Osteoblast (primary cell): ENCODE results near the gene PCED1A. TPM values are rescaled to one million over a fixed set of nuclear protein-coding genes. Genes with fewer than 3 reads are reported as not detected.

Experiments used
- DNase-seq: peaks from one replicate; pipeline ENCODE4 v3.0.0; 2011; ENCODE audit warnings: low spot score, mixed read lengths; ENCODE audit not compliant: insufficient read length; ENCODE audit errors: missing footprints
- H2AFZ ChIP-seq: 2 replicates; pipeline ENCODE4 v1.6.0; 2011; ENCODE audit warnings: mild to moderate bottlenecking, low read length
- H3K27ac ChIP-seq: 2 replicates; pipeline ENCODE4 v1.5.1; 2011; ENCODE audit warnings: mild to moderate bottlenecking, low read depth, low read length, moderate library complexity
- H3K27me3 ChIP-seq: 2 replicates; pipeline ENCODE4 v1.6.0; 2012; ENCODE audit warnings: mild to moderate bottlenecking, control low read depth, inconsistent platforms, low read length, moderate library complexity; ENCODE audit not compliant: insufficient read depth
- H3K36me3 ChIP-seq: 2 replicates; pipeline ENCODE4 v1.5.1; 2011; ENCODE audit warnings: mild to moderate bottlenecking, low read length, control low read depth, moderate library complexity; ENCODE audit not compliant: insufficient read depth
- H3K4me1 ChIP-seq: 2 replicates; pipeline ENCODE4 v1.5.1; 2011; ENCODE audit warnings: mild to moderate bottlenecking, low read length, control low read depth, moderate library complexity; ENCODE audit not compliant: insufficient read depth
- H3K4me2 ChIP-seq: 2 replicates; pipeline ENCODE4 v1.6.0; 2011; ENCODE audit warnings: mild to moderate bottlenecking, low read length; ENCODE audit not compliant: insufficient read depth
- H3K4me3 ChIP-seq: fragments of 200-600 bp; sonication (generic); 3 replicates; pipeline ENCODE4 v1.5.1; 2012; ENCODE audit warnings: mild to moderate bottlenecking, low read length, inconsistent platforms; ENCODE audit not compliant: insufficient read depth
- H3K79me2 ChIP-seq: 2 replicates; pipeline ENCODE4 v1.6.0; 2012; ENCODE audit warnings: mild to moderate bottlenecking, low read length, control low read depth, inconsistent platforms; ENCODE audit not compliant: insufficient read depth
- H3K9me3 ChIP-seq: 2 replicates; pipeline ENCODE4 v1.5.1; 2011; ENCODE audit warnings: low read depth, low read length, control low read depth
- H4K20me1 ChIP-seq: 2 replicates; pipeline ENCODE4 v1.6.0; 2012; ENCODE audit warnings: mild to moderate bottlenecking, low read length, control low read depth; ENCODE audit not compliant: insufficient read depth
- total RNA-seq: library from RNA; depleted of rRNA; stranded (reverse); fragments of >200 nt; gene quantifications from 2 replicates; pipeline ENCODE4 v1.2.3, GENCODE V29; 2012
- TF ChIP-seq, protein P1 (sequence below): IDR thresholded peaks from 2 replicates; pipeline ENCODE4 v1.5.1; 2011; ENCODE audit warnings: mild to moderate bottlenecking, low read depth, low read length, moderate library complexity; ENCODE audit errors: extremely low read depth

The PCED1A gene
- total RNA-seq, 1 donor, result 24.2 TPM

DNA sequence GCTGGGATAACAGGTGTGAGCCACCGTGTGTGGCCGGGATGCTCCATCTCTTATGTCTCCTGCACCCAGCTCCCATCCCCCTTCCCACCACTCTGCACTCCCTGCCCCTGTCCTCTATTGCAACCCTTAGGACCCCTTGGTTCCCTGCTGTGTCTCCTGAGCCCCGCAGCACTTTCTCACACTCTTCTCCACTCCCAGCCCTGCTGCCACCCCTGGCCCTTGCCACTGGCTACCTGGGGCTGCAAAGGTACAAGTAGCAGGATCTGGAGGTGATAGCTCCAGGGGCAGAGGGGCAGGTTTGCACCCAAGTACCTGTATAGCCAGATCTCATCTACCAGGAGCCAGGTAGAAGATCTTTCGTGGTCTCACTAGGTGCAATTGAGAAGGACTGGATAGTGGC is 33.4 kb downstream of the PCED1A start:
- Histone ChIP-seq H3K9me3 (peaks cover under 1% of the 10 kb centered on the region), H3K4me3 (no peak overlapping the region), H3K4me1 (peaks cover 4% of the 10 kb centered on the region), H3K4me2 (no peak overlapping the region), H4K20me1 (no peaks in the 10 kb centered on the region), H3K36me3 (no peaks in the 10 kb centered on the region), H3K27ac (no peak overlapping the region), H3K79me2 (no peaks in the 10 kb centered on the region), H2AFZ (no peak overlapping the region), H3K27me3 (peaks cover 55% of the 10 kb centered on the region)
- TF ChIP-seq, protein P1, sequence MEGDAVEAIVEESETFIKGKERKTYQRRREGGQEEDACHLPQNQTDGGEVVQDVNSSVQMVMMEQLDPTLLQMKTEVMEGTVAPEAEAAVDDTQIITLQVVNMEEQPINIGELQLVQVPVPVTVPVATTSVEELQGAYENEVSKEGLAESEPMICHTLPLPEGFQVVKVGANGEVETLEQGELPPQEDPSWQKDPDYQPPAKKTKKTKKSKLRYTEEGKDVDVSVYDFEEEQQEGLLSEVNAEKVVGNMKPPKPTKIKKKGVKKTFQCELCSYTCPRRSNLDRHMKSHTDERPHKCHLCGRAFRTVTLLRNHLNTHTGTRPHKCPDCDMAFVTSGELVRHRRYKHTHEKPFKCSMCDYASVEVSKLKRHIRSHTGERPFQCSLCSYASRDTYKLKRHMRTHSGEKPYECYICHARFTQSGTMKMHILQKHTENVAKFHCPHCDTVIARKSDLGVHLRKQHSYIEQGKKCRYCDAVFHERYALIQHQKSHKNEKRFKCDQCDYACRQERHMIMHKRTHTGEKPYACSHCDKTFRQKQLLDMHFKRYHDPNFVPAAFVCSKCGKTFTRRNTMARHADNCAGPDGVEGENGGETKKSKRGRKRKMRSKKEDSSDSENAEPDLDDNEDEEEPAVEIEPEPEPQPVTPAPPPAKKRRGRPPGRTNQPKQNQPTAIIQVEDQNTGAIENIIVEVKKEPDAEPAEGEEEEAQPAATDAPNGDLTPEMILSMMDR, result no peak
- DNase-seq, result no peak

DNA sequence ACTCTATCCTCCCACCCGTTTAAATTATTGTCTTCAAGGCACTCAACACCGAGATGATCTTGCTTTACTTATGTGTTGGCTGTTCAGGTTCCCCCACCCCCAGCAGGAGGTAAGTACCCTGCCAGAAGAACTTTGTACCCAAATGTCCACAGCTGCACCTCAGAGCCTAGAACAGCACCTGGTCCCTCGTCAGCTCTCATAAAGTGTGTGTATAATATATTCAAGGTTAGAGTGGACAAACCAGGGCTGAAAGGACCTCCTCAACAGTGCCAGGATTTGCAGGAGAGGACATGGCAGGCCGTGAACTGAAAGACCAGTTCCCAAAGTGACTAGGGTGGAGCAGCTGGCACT is 34.1 kb downstream of the PCED1A start:
- peaks cover 61% of the 10 kb centered on the region for H3K27me3 ChIP-seq
- H3K4me1 ChIP-seq, result peaks cover 4% of the 10 kb centered on the region
- H3K4me3 ChIP-seq, result no peak overlapping the region
- DNase-seq, result peak; percentile 44
- H2AFZ ChIP-seq, result no peak overlapping the region
- no peaks in the 10 kb centered on the region for H3K9me3 ChIP-seq
- no peaks in the 10 kb centered on the region for H3K79me2 ChIP-seq
- no peak overlapping the region for H3K27ac ChIP-seq
- no peaks in the 10 kb centered on the region for H3K36me3 ChIP-seq
- TF ChIP-seq, protein P1, result no peak
- no peak overlapping the region for H3K4me2 ChIP-seq
- H4K20me1 ChIP-seq, result no peaks in the 10 kb centered on the region

DNA sequence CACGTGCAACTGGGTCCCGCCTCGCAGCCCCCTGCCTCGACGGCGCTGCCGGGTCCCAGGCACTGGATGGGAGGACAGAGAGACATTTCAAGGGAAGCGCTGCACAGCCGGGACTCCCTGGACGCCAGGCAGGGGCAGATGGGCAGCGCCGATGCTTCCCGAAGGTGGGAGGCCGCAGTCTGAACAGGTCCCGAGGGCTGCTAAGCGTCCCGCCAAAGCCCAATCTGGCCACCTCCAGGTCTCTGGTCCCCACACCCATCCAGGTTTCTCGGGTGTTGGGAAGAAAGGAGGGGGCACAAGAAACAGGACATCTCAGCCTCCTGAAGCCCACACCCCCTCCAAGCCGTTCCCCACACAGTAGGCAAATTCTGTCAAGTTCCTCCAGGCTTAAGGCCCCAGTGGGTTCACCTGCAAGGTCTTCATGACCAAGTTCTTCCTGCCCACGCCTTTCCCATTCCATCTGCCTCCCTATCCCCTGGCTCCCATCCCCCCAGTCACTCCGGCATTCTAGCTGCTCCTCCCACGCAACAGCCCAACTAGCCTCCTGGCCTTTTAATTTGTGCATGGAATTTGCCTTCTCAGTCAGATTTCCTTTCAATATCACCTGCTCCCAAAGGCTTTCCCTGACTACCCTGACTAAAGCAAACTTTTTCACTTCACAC is 34.6 kb downstream of the PCED1A start:
- DNase-seq, result peak; percentile 72
- Histone ChIP-seq H3K4me1 (peaks cover 4% of the 10 kb centered on the region), H3K9me3 (no peaks in the 10 kb centered on the region), H3K4me3 (no peak overlapping the region), H2AFZ (no peak overlapping the region), H3K27me3 (peaks cover 66% of the 10 kb centered on the region), H3K27ac (no peak overlapping the region), H4K20me1 (no peaks in the 10 kb centered on the region), H3K36me3 (no peaks in the 10 kb centered on the region), H3K79me2 (no peaks in the 10 kb centered on the region), H3K4me2 (no peak overlapping the region)
- TF ChIP-seq, protein P1, result no peak

DNA sequence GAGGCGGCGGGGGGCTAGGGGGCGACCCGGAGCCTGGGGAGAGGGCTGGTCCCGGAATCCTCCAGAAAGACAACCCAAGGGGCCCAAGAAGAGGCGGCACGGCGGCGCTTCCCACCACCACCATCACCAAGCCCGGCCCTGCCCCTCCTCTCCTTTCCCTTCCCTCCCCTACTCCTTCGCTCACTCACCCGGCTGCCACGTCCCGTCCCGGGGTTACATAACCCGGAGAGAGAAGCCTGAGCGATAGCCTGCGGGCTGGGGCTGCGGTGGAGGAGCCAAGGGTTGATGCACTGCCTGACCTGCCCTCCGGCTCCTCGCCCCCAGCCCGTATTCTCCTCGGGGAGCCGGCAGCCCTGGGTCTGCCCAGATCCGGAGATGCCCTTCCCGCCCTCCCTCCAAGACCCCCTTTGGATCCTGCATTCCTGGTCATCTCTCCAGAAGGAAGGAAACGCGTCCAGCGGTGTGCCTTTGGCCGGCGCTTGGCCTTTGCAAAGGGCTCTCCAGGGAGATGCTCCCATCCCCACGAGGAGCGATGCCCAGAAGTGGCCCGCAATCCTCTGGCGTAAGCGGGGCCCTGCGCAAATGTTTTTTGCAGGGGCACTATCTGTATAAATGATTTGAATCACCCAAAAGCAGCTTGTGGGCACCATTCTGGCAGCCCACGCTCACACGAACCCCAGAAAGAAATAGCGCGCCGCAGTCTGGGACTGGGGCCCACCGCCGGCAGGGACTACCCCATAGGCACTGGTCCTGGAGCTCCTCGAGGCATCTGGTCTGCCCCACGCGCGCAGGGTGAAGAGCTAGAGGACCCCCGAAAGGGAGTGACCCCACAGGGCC is 35.4 kb downstream of the PCED1A start:
- no peak overlapping the region for H3K27ac ChIP-seq
- H3K4me1 ChIP-seq, result peaks cover 4% of the 10 kb centered on the region
- H2AFZ ChIP-seq, result no peak overlapping the region
- H3K9me3 ChIP-seq, result no peaks in the 10 kb centered on the region
- DNase-seq, result peak; percentile 86
- no peak overlapping the region for H3K4me3 ChIP-seq
- TF ChIP-seq, protein P1, result no peak
- H3K27me3 ChIP-seq, result peaks cover 73% of the 10 kb centered on the region
- H3K79me2 ChIP-seq, result no peaks in the 10 kb centered on the region
- H4K20me1 ChIP-seq, result no peaks in the 10 kb centered on the region
- no peak overlapping the region for H3K4me2 ChIP-seq
- no peaks in the 10 kb centered on the region for H3K36me3 ChIP-seq
